ENCODE data around the gene SLC6A11.

- TF ChIP-seq FOXP1 (CRISPR knock-in tag; IDR thresholded peaks at IDR 0.05; ENCODE audit: borderline replicate concordance) (no peak), ZNF671 (CRISPR knock-in tag; IDR thresholded peaks at IDR 0.05) (no peak), CTCF (IDR thresholded peaks at IDR 0.05) (no peak), ETV6 (CRISPR knock-in tag; IDR thresholded peaks at IDR 0.05) (no peak), HMGXB4 (CRISPR knock-in tag; IDR thresholded peaks at IDR 0.05) (no peak), SOX15 (CRISPR knock-in tag; IDR thresholded peaks at IDR 0.05) (no peak), TCF7 (CRISPR knock-in tag; IDR thresholded peaks at IDR 0.05; ENCODE audit: low read depth) (no peak), PRDM15 (CRISPR knock-in tag; IDR thresholded peaks at IDR 0.05) (no peak), GABPB1 (CRISPR knock-in tag; IDR thresholded peaks at IDR 0.05) (no peak)
These were observed 38.4 kb upstream of the SLC6A11 start for GRCh38 chr3:10777627-10778026.

Data from WTC11 (cell line).